Measurements from ENCODE around the gene ZC3H12D. TPM values are rescaled to one million over a fixed set of nuclear protein-coding genes. Genes with fewer than 3 reads are reported as not detected.

Gene ZC3H12D
- total RNA-seq, 6 donors from 2014 or later: 1.4 to 5.7 (median 2.6) TPM

DNA sequence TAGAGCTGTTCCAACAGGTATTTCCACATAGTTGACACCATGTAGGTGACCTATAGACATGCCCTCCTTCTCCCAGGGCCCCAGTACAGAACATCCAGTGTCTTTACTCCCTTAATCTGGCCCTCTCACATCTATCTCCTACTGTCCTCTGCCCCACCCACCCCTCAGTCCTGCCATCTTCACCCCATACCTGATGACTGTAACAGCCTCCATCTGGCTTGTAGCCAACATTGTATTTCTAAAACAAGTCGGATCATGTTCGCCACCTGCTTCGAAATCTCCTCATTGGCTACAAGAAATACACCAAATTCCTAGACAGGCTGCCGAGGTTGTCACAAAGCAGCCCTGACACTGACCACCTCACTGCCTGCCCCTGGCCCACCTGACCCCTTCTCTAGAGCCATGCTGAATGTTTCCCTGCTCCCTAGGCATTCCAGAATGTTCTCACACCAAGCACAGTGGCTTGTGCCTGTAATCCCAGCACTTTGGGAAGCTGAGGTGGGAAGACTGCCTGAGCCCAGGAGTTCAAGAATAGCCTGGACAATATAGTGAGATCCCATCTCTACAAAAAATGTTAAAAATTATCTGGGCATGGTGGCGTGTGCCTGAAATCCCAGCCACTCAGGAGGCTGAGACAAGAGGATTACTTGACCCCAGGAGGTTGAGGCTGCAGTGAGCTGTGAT, 6.0 kb downstream of the ZC3H12D start:
- TF ChIP-seq POLR2AphosphoS5 (IDR thresholded peaks at IDR 0.05) (no peak), POLR2A (IDR thresholded peaks at IDR 0.05) (no peak), EP300 (IDR thresholded peaks at IDR 0.05) (no peak)
- TF ChIP-seq, protein P1, sequence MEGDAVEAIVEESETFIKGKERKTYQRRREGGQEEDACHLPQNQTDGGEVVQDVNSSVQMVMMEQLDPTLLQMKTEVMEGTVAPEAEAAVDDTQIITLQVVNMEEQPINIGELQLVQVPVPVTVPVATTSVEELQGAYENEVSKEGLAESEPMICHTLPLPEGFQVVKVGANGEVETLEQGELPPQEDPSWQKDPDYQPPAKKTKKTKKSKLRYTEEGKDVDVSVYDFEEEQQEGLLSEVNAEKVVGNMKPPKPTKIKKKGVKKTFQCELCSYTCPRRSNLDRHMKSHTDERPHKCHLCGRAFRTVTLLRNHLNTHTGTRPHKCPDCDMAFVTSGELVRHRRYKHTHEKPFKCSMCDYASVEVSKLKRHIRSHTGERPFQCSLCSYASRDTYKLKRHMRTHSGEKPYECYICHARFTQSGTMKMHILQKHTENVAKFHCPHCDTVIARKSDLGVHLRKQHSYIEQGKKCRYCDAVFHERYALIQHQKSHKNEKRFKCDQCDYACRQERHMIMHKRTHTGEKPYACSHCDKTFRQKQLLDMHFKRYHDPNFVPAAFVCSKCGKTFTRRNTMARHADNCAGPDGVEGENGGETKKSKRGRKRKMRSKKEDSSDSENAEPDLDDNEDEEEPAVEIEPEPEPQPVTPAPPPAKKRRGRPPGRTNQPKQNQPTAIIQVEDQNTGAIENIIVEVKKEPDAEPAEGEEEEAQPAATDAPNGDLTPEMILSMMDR (IDR thresholded peaks at IDR 0.05): no peak
- DNase-seq (no peak), ATAC-seq (ENCODE audit: low FRiP score in 2 of 2) (no peak)
- Histone ChIP-seq H3K27ac (no peak overlapping the region), H3K27me3 (no peaks in the 10 kb centered on the region), H3K4me1 (peaks cover 17 to 27% (median 23%) of the 10 kb centered on the region in 4 donors), H3K36me3 (no peaks in the 10 kb centered on the region), H3K9me3 (no peaks in the 10 kb centered on the region), H3K4me3 (no peak overlapping the region)
- WGBS, 2 donors: 88 to 95% methylated on average over 5 of the region's 5 CpGs

DNA sequence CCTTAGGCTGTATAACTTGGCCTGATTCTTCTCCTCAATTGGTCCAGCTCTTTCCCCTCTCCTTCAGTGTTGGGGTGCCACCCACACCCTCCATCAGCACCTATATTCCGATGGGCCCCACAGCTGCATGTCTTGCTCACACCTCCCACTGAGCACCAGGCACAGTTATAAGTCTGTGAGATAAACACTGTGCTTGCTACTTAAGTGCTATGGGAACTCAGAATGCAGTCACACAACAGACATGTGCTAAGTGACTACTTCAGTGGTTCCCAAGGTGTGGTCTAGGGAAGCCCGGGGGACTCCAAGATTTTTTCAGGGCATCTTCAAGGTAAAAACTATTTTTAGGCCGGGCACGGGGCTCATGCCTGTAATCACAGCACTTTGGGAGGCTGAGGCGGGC, 7.3 kb downstream of the ZC3H12D start:
- no peak for TF ChIP-seq EP300 (IDR thresholded peaks at IDR 0.05)
- no peak for TF ChIP-seq POLR2A (IDR thresholded peaks at IDR 0.05)
- TF ChIP-seq, protein P1 (IDR thresholded peaks at IDR 0.05): no peak
- TF ChIP-seq POLR2AphosphoS5 (IDR thresholded peaks at IDR 0.05): no peak
- ATAC-seq (ENCODE audit: low FRiP score in 2 of 2) (no peak), DNase-seq (no peak)
- no peaks in the 10 kb centered on the region for H3K36me3 ChIP-seq
- 91 to 94% methylated on average over 5 of the region's 5 CpGs for WGBS, 2 donors
- no peaks in the 10 kb centered on the region for H3K27me3 ChIP-seq
- H3K4me1 ChIP-seq: peaks cover 13 to 27% (median 19%) of the 10 kb centered on the region in 4 donors
- no peaks in the 10 kb centered on the region for H3K9me3 ChIP-seq
- H3K27ac ChIP-seq: no peak overlapping the region
- H3K4me3 ChIP-seq: no peak overlapping the region

DNA sequence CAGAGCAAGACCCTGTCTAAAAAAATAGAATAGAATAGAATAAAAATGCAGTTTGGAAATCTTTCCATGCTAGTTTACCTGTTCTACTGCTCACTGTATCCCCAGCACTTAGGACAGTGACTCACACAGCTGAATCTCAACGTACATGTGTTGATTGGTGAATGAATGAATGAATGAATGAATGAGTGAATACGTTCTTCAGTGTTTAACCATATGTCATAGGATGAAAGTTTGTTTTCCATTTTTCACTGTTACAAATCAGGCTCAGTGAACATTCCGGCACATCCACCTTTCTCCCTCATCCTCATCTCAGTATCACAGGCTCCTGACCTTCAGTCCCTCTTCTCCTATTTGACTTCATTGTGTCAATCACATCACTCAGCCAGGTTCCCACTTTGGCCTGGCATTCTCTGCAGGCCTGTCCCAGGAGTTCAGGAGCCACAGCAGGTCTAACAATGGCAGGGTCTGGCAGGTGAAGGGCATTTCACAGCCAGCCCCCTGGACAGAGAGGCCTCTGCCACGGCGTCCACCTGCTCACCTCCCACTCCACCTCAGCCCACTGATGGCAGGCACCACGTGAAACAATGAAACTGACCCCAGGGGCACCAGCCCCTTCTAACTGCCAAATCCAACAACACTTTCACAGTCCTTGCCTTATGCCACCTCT, 7.9 kb downstream of the ZC3H12D start:
- no peak for DNase-seq
- Histone ChIP-seq H3K9me3 (no peaks in the 10 kb centered on the region), H3K27me3 (no peaks in the 10 kb centered on the region), H3K36me3 (no peaks in the 10 kb centered on the region), H3K27ac (no peak overlapping the region), H3K4me1 (peaks cover 7 to 22% (median 13%) of the 10 kb centered on the region in 4 donors), H3K4me3 (no peak overlapping the region)
- ATAC-seq (ENCODE audit: low FRiP score in 2 of 2): no peak
- WGBS, 2 donors: 77 to 78% methylated on average over 6 of the region's 6 CpGs
- TF ChIP-seq, protein P1 (IDR thresholded peaks at IDR 0.05): no peak
- TF ChIP-seq POLR2AphosphoS5 (IDR thresholded peaks at IDR 0.05) (no peak), POLR2A (IDR thresholded peaks at IDR 0.05) (no peak), EP300 (IDR thresholded peaks at IDR 0.05) (no peak)

DNA sequence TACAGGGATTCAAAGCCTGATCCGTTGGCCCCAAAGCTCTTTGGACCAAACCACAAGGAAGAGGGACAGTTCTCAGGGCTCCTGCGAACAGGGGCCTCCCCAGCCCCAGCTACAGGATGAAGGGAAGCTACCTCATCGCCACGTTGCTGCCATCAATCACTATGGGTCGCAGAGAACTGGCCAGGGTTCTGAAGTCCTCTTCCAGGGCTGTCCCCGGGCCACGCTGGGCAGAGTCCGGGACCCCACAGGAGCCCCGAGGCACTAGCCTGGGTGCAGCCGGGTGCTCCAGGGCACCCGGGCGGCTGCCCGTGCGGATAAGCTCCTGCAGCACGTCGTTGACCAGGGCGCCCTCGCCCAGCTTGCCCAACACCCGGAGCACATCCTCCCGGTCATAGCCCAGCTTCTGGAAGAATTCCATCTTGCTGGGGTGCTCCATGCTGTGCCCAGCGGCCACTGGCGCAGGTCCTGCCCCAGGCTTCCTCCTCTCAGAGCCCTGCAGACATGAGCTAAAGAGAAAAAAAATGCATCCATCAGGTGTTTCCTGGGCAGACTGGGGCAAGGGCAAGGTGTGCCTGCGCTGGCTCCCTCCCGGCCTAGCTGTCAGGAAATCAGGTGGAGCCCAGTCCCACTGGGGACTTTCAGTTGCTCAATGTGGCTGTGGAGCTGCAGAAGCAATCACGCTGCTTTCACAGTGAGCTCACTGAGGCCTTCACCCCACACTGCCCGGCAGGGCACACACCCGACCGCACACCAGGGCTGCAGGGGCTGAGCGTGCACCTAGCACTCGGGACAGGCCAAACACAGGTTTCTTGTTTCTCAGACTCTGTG, 10.5 kb downstream of the ZC3H12D start:
- TF ChIP-seq, protein P1 (IDR thresholded peaks at IDR 0.05): no peak
- TF ChIP-seq EP300 (IDR thresholded peaks at IDR 0.05): no peak
- no peaks in the 10 kb centered on the region for H3K27me3 ChIP-seq
- peaks cover 0 to 14% (median 7%) of the 10 kb centered on the region in 4 donors for H3K4me1 ChIP-seq
- no peak overlapping the region for H3K4me3 ChIP-seq
- 85 to 87% methylated on average over 27 to 30 of the region's 30 CpGs for WGBS, 2 donors
- ATAC-seq (ENCODE audit: low FRiP score in 2 of 2) (no peak), DNase-seq (peak in 1 of 2 donors; percentile 81)
- no peaks in the 10 kb centered on the region for H3K36me3 ChIP-seq
- H3K9me3 ChIP-seq: no peaks in the 10 kb centered on the region
- H3K27ac ChIP-seq: no peak overlapping the region

Data from upper lobe of left lung (tissue), 6 donors.